ENCODE measurements around the gene FLT4.

- no peak for TF ChIP-seq POLR2A (IDR thresholded peaks at IDR 0.05)
- no peak for TF ChIP-seq CTCF (IDR thresholded peaks at IDR 0.05)
Measured at GRCh38 chr5:180621311-180621710, 28.1 kb downstream of the FLT4 start.

Data from lower leg skin (tissue), 3 donors.